Aorta (tissue), 5 donors: ENCODE results near the gene STC2. TPM values are rescaled to one million over a fixed set of nuclear protein-coding genes. Genes with fewer than 3 reads are reported as not detected.
A peak's percentile ranks its signal among the peaks of the same experiment; 100 is the strongest.
"Not testable (repeated sequence)": the region's sequence is repeated elsewhere in the genome, so short reads cannot be mapped to it uniquely, and the experiment has no call there.

Experiments
- ATAC-seq: fragments of 200-7000 bp; cut with Tn5 transposase; one replicate; pipeline ENCODE4 v1.9.1; 2022; ENCODE audit warnings: moderate library complexity; ENCODE audit not compliant: low FRiP score
- DNase-seq, 2 donors: peaks; one replicate each; pipeline ENCODE4 v3.0.0-alpha.2; 2020
- H3K27ac ChIP-seq, 2 donors: one replicate each; pipeline ENCODE4 v1.5.1; 2013; ENCODE audit warnings: low read length in 2 of 2, mild to moderate bottlenecking in 2 of 2, moderate library complexity in 2 of 2, control low read depth in 1 of 2, inconsistent platforms in 1 of 2, low read depth in 1 of 2
- H3K27me3 ChIP-seq, 2 donors: one replicate each; pipeline ENCODE4 v1.6.1; 2013; ENCODE audit warnings: control low read depth in 1 of 2, low read length in 1 of 2, mild to moderate bottlenecking in 1 of 2, moderate library complexity in 1 of 2; ENCODE audit not compliant: insufficient read depth in 2 of 2, control insufficient read depth in 1 of 2
- H3K36me3 ChIP-seq, 2 donors: one replicate each; pipeline ENCODE4 v1.6.1; 2013; ENCODE audit warnings: control low read depth in 1 of 2, low read length in 1 of 2, mild to moderate bottlenecking in 1 of 2; ENCODE audit not compliant: insufficient read depth in 2 of 2, control insufficient read depth in 1 of 2
- H3K4me1 ChIP-seq, 2 donors: one replicate each; pipeline ENCODE4 v1.6.1; 2013; ENCODE audit warnings: low read length in 2 of 2, control low read depth in 1 of 2, mild to moderate bottlenecking in 1 of 2, moderate library complexity in 1 of 2; ENCODE audit not compliant: insufficient read depth in 2 of 2, control insufficient read depth in 1 of 2
- H3K4me3 ChIP-seq, 2 donors: one replicate each; pipeline ENCODE4 v1.5.1; 2013; ENCODE audit warnings: low read length in 2 of 2, control low read depth in 1 of 2, mild to moderate bottlenecking in 1 of 2
- H3K9me3 ChIP-seq: one replicate; pipeline ENCODE4 v1.6.1; 2013; ENCODE audit warnings: mild to moderate bottlenecking, low read length; ENCODE audit not compliant: control insufficient read depth
- WGBS, 2 donors: extraction: QIAGEN DNeasy Blood & Tissue Kit; methylation state at CpG; one replicate each; pipeline ENCODE4 v1.1.7; 2013; 5-methylcytosine and 5-hydroxymethylcytosine counted together
- intact Hi-C, 2 donors: fragments of 100-400 bp; cut with DNase I; formaldehyde crosslinking; loops; one replicate each; pipeline versions ENCODE4 v1.14.2 to v1.15.0; 2022
- long read RNA-seq, 2 donors: library from polyadenylated mRNA; unstranded; transcript quantifications; one replicate each; pipeline ENCODE4 v2.0.0, GENCODE V29; 2020 to 2021
- polyA plus RNA-seq, 2 donors: library from polyadenylated mRNA; stranded (reverse); fragments of 200-250 nt; gene quantifications; one replicate each; pipeline ENCODE4 v1.2.3, GENCODE V29; 2013
- total RNA-seq, 2 donors: library from RNA; stranded (reverse); fragmentation: NEBNext Ultra II Directional; extraction: Animal tissue kit (Norgen Biotek cat#: 25700); gene quantifications; one replicate each; pipeline ENCODE4 v1.2.1, GENCODE V29; 2021
- donor health status: healthy with polysubstance abuse.
- donor health status: Bipolar disorder and iron deficiency.
- donor health status: DM: no; HTN: no; CAD: no.
- donor health status: DM: no; HTN: no; CAD: no.
- donor health status: DM: yes; HTN: yes; CAD: no.

STC2 gene
- total RNA-seq = 1 to 10 TPM; 4.9 to 7.9 TPM
- polyA plus RNA-seq = under 1 TPM; 0.03 to 0.75 TPM
- long read RNA-seq, donor 1, full-length matches to known transcripts = 5 of 8 reads
- long read RNA-seq, donor 1, partial matches to known transcripts = 1 of 8 reads
- long read RNA-seq, donor 1, other reads (novel, unspliced or antisense) = 2 of 8 reads
- long read RNA-seq, donor 2, full-length matches to known transcripts = 2 of 3 reads
- long read RNA-seq, donor 2, partial matches to known transcripts = 0 of 3 reads
- long read RNA-seq, donor 2, other reads (novel, unspliced or antisense) = 1 of 3 reads

DNA sequence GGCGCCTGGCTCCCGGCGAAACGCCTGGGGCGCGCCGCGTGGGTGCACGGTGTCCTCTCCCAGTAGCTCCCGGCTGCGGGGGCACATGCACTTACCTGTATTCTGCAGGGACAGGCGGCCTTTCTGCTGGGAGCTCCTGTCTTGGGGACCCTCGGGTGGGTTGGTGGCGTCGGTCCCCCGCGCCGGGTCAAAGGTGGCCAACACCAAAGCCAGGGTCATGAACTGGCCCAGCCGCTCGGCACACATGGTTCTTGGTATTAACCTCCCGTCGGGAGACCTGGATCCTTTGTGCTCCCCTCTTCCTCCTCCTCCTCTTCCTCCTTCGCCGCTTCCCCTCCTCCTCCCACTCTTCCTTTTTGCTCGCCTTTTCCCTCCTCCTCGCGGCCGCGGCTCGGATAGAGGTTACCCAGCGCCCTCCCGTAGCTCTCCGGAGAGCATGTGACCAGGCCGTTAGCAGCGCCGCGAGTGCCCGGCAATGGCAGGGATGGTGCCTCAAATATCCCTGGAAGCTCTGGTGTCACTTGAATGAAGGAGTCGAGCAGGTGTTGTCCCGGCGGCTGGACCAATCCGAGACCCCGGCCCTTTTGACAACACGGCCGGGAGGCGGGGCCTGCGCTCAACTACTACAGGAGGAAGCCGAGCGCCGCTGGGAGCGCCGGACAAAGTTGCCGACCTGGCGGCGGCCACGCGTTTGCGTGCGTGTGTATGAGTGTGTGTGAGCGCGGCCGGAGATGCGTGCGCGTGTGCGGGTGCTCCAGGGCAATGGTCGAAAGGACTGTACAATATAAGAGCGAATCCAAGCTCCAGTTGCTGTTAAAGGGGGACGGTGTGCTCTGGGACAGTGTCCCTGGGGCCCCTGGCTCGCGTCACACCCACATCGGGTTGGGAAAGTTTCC, at the start of gene STC2:
Gene STC2, minus strand, starts transcription at position 467 of the 896 bp plus-strand sequence. Its CDS starts 221 bp downstream, at position 246.
- Histone ChIP-seq H3K36me3 (no peaks in the 10 kb centered on the region), H3K27me3 (peaks cover 0 to 2% of the 10 kb centered on the region in 2 donors), H3K9me3 (no peaks in the 10 kb centered on the region), H3K4me1 (no peaks in the 10 kb centered on the region), H3K27ac (no peak within 1 kb of the TSS), H3K4me3 (peak within 1 kb of the TSS in 1 of 2 donors; percentile 27)
- no peak for ATAC-seq
- DNase-seq = peak in 1 of 2 donors; percentile 80
- 1% methylated on average over 72 of the region's 72 CpGs for WGBS, 2 donors
- intact Hi-C loops = no loop called here

GRCh38 chr5:173371400-173371799, 43.2 kb upstream of the STC2 start:
- H3K4me1 ChIP-seq = no peaks in the 10 kb centered on the region
- ATAC-seq (no peak), DNase-seq (no peak)
- no peak overlapping the region for H3K27ac ChIP-seq
- H3K9me3 ChIP-seq = peaks cover 8% of the 10 kb centered on the region
- no peak overlapping the region for H3K4me3 ChIP-seq
- 79 to 93% methylated on average over 2 of the region's 2 CpGs for WGBS, 2 donors
- no peaks in the 10 kb centered on the region for H3K27me3 ChIP-seq
- intact Hi-C loops = no loop called here
- H3K36me3 ChIP-seq = no peaks in the 10 kb centered on the region

GRCh38 chr5:173363406-173363805, 35.2 kb upstream of the STC2 start:
- H3K27me3 ChIP-seq, H3K27ac ChIP-seq, H3K4me3 ChIP-seq, ATAC-seq, H3K4me1 ChIP-seq, intact Hi-C loops, DNase-seq, H3K36me3 ChIP-seq, H3K9me3 ChIP-seq: not testable (repeated sequence)
- 96 to 99% methylated on average over 1 of the region's 1 CpG for WGBS, 2 donors

DNA sequence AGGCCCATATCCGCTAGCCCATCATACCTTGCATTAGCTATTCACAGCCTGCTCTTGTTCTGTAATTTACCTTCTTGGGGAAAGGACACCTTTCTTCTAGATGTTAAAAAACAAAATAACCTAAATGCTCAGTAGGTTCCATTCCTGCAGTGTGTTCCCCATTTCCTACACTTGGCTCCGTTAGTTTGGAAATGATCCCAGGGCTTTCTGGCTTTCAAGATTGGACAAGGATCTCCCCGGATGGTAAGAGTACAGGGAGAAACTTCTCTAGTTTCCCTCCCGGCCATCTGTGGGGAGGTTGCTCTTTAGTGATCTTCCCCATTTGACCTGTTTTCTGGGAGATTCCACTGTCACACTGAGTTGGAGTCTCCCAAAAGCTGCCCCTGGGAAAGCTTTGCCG, 27.3 kb upstream of the STC2 start:
- H3K36me3 ChIP-seq = no peaks in the 10 kb centered on the region
- H3K27ac ChIP-seq = no peak overlapping the region
- peaks cover 2% of the 10 kb centered on the region for H3K9me3 ChIP-seq
- no peak overlapping the region for H3K4me3 ChIP-seq
- intact Hi-C loops = no loop called here
- H3K4me1 ChIP-seq = no peaks in the 10 kb centered on the region
- WGBS, 2 donors = 54 to 57% methylated on average over 5 of the region's 5 CpGs
- no peaks in the 10 kb centered on the region for H3K27me3 ChIP-seq
- ATAC-seq (no peak), DNase-seq (no peak)

- 94% methylated on average over 2 of the region's 2 CpGs for WGBS, 2 donors
- Histone ChIP-seq H3K27me3 (no peaks in the 10 kb centered on the region), H3K9me3 (peaks cover 2% of the 10 kb centered on the region), H3K4me1 (no peaks in the 10 kb centered on the region), H3K4me3 (no peak overlapping the region), H3K27ac (no peak overlapping the region), H3K36me3 (no peaks in the 10 kb centered on the region)
- ATAC-seq (no peak), DNase-seq (no peak)
- intact Hi-C loops = no loop called here
These were observed 26.4 kb upstream of the STC2 start for GRCh38 chr5:173354645-173355044.

DNA sequence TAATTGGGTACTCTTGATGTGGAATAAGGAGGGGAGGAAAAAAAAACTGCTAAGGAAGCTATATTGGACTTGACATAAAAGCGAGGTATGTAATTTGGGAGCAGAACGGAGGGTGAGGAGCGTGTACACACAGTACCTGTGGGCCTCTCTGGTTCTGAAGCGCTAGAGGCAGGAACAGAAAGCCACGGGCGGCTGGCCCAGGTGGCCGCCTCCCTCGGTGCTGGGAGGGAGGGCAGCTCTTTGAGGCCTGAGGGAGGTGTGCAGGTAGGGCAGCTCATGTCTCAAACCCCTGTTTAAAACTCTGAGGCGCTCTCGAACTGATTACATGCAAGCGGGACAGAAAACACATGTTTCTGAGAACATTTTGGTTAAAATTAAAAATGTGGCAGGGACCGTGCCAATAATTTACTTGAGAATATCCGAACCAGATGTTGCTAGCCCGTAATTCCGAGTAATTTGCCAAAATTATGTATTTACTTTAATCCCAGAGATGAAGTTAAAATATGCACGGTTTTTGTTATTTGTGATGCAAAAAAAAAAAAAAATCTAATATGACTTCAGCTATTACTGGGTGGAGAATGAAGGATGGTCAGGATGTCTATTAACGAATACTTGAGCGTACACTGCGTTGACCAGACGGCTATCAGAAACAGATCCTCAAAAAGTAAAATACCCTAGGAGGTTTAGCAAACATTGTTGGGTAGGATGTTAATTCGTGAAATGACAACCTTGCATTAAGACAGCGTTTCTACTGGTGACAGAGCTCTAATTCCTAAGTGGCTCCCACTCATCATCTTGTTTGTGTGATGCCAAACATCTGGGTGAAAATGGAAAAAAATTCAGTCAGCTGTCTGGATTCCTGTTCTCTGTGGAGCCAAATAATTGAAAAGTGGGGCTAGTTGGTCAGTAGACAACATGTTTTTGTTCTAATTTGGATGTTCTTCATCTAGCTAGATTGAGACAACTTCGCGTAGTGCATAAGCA, 24.4 kb upstream of the STC2 start:
- no peak overlapping the region for H3K4me3 ChIP-seq
- DNase-seq (no peak), ATAC-seq (no peak)
- no peaks in the 10 kb centered on the region for H3K27me3 ChIP-seq
- H3K36me3 ChIP-seq = no peaks in the 10 kb centered on the region
- no peak overlapping the region for H3K27ac ChIP-seq
- WGBS, 2 donors = 85 to 87% methylated on average over 24 of the region's 24 CpGs
- intact Hi-C loops = no loop called here
- H3K4me1 ChIP-seq = no peaks in the 10 kb centered on the region
- H3K9me3 ChIP-seq = peaks cover 2% of the 10 kb centered on the region

DNA sequence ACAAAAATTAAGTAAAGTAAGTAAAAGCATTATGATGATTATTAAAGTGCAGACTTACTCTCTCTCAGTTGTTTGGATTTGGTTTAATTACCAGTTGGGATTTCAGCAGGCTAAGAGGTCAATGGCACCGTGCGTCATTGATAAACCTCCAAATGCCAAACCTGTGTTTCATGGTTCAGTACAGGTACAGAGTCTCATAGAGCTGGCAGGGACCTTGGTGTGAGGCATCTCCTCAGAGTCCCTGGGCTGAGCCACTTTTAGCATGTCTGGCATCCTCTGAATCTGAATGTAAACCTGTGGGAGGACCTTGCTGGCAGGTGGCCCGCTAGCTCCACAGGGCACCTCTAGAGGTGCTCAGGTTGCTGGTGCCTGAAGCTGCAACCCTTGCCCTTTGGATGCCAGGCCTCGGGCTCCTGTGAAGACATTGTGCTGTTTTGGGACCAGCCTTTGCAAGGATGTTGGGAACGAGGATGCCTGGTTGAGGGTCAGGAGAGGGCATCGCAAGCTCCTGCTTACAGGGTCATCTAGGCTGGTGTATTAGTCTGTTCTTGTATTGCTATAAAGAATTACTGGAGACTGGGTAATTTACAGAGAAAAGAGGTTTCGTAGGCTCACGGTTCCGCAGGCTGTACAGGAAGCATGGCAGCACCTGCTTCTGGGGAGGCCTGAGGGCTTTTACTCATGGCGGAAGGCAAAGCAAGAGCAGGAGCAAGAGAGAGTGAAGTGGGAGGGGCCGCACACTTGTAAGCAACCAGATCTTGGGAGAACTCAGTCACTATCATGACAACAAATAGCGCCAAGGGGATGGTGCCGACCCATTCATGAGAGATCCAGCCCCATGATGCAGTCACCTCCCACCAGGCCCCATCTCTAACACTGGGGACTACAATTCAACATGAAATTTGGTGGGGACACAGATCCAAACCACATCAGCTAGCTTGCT, 14.9 kb upstream of the STC2 start:
- Histone ChIP-seq H3K27ac (no peak overlapping the region), H3K27me3 (no peaks in the 10 kb centered on the region), H3K36me3 (no peaks in the 10 kb centered on the region), H3K4me1 (no peaks in the 10 kb centered on the region), H3K9me3 (no peaks in the 10 kb centered on the region), H3K4me3 (no peak overlapping the region)
- DNase-seq = no peak
- WGBS, 2 donors = 90 to 94% methylated on average over 13 of the region's 13 CpGs
- ATAC-seq = no peak
- intact Hi-C loops = no loop called here
